ENCODE measurements around the gene RPS17. TPM values are rescaled to one million over a fixed set of nuclear protein-coding genes. Genes with fewer than 3 reads are reported as not detected.
"Not testable (repeated sequence)": the region's sequence is repeated elsewhere in the genome, so short reads cannot be mapped to it uniquely, and the experiment has no call there.

Gene RPS17
- total RNA-seq, 2 donors from 2014 or later: 3,116 to 3,713 TPM

GRCh38 chr15:82553846-82554245 is 13.6 kb upstream of the RPS17 start:
- DNase-seq (ENCODE audit: low spot score in 2 of 2): no peak
- no peaks in the 10 kb centered on the region for H3K9me3 Mint-ChIP-seq
- no peaks in the 10 kb centered on the region for H3K36me3 Mint-ChIP-seq
- H3K27ac Mint-ChIP-seq: no peak overlapping the region
- ATAC-seq: no peak

DNA sequence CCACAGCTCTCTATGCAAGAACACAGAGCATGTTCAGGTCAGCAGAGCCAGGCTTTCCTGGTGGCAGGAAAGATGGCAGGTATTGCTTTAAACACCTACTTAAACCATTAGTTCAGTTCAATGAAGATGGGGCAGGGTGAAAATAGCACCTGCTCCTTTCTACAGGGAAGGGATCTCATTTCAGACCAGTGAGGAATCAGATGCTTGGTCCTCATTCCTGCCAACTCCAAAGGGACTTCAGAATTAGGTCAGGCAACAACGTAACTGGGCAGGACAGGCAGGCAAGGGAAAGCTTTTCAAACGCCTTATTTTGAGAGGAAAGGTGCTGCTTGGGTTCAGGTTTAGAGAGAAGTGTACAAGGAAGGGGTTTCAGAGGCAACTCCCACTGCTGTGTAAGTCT is 12.6 kb upstream of the RPS17 start:
- ATAC-seq (no peak), DNase-seq (ENCODE audit: low spot score in 2 of 2) (no peak)
- Mint-ChIP-seq H3K9me3 (no peaks in the 10 kb centered on the region), H3K27ac (no peak overlapping the region), H3K36me3 (no peaks in the 10 kb centered on the region)

- Mint-ChIP-seq H3K9me3 (no peaks in the 10 kb centered on the region), H3K27ac (no peak overlapping the region), H3K36me3 (no peaks in the 10 kb centered on the region)
- ATAC-seq (no peak), DNase-seq (ENCODE audit: low spot score in 2 of 2) (no peak)
Measured at GRCh38 chr15:82551646-82552247, 11.5 kb upstream of the RPS17 start.

DNA sequence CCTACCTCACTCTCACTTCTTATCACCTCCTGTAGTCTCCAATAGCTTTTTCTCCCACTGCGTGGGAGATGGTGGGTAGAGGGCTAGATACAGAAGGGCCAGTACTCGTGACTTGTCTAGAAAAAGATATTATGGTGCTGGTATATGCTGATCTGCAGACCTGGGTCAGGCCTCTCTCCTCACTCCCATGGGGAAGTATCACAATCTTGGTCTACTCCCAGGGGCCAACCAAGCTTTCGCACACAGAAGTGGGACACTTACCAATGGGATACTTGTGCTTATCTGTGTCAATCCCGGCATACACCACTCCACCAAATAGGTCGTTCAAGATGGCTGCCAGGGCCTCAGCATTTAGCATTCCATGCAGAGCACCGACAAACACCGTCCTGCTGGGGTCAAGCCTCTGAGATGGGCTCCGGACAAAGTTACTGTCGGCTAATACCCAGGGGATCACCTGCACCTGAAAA is 9.0 kb upstream of the RPS17 start:
- H3K27ac Mint-ChIP-seq: no peak overlapping the region
- no peak for DNase-seq (ENCODE audit: low spot score in 2 of 2)
- H3K36me3 Mint-ChIP-seq: no peaks in the 10 kb centered on the region
- ATAC-seq: no peak
- no peaks in the 10 kb centered on the region for H3K9me3 Mint-ChIP-seq

- Mint-ChIP-seq H3K9me3 (no peaks in the 10 kb centered on the region), H3K36me3 (no peaks in the 10 kb centered on the region), H3K27ac (no peak overlapping the region)
- DNase-seq (ENCODE audit: low spot score in 2 of 2) (no peak), ATAC-seq (peak; percentile 68 to 91)
Measured at GRCh38 chr15:82548700-82549099, 8.4 kb upstream of the RPS17 start.

DNA sequence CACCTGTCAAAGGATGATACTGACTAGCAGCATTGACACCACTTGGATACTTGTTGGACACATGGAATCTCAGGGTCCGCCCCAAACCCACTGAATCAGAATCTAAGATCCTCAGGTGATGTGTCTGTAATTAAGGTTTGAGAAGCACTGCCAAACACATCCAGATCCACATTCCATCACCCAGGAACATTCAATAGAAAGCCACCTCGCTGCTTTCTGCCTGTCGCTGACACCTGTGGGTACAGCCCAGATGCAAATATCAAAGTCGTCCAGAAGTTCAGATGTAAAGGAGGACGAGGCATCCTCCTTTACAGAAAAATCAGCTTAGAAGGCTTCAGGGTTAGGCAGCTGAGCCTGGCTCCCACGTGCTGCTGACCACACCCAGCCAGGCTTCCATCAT is 5.2 kb upstream of the RPS17 start:
- ATAC-seq (no peak), DNase-seq (ENCODE audit: low spot score in 2 of 2) (no peak)
- Mint-ChIP-seq H3K36me3 (peaks cover 8 to 9% of the 10 kb centered on the region in 2 donors), H3K27ac (no peak overlapping the region), H3K9me3 (no peaks in the 10 kb centered on the region)

GRCh38 chr15:82545002-82545401 is 4.7 kb upstream of the RPS17 start:
- no peak overlapping the region for H3K27ac Mint-ChIP-seq
- no peaks in the 10 kb centered on the region for H3K9me3 Mint-ChIP-seq

GRCh38 chr15:82544431-82544830 is 4.2 kb upstream of the RPS17 start:
- DNase-seq (ENCODE audit: low spot score in 2 of 2) (no peak), ATAC-seq (no peak)
- H3K36me3 Mint-ChIP-seq: peaks cover 16 to 18% of the 10 kb centered on the region in 2 donors
- H3K9me3 Mint-ChIP-seq: no peaks in the 10 kb centered on the region
- H3K27ac Mint-ChIP-seq: no peak overlapping the region

More at GRCh38 chr15:82545002-82545401, 4.7 kb upstream of the RPS17 start:
- H3K36me3 Mint-ChIP-seq: peaks cover 10 to 12% of the 10 kb centered on the region in 2 donors
- DNase-seq (ENCODE audit: low spot score in 2 of 2) (no peak), ATAC-seq (no peak)

GRCh38 chr15:82543160-82543559 is 2.9 kb upstream of the RPS17 start:
- Mint-ChIP-seq H3K36me3 (peaks cover 29 to 31% of the 10 kb centered on the region in 2 donors), H3K9me3 (no peaks in the 10 kb centered on the region), H3K27ac (no peak overlapping the region)
- no peak for DNase-seq (ENCODE audit: low spot score in 2 of 2)
- no peak for ATAC-seq

- no peak for DNase-seq (ENCODE audit: low spot score in 2 of 2)
- H3K27ac Mint-ChIP-seq: peak overlapping the region; percentile 98
Measured at GRCh38 chr15:82540984-82541431, 751 bp upstream of the RPS17 start.

DNA sequence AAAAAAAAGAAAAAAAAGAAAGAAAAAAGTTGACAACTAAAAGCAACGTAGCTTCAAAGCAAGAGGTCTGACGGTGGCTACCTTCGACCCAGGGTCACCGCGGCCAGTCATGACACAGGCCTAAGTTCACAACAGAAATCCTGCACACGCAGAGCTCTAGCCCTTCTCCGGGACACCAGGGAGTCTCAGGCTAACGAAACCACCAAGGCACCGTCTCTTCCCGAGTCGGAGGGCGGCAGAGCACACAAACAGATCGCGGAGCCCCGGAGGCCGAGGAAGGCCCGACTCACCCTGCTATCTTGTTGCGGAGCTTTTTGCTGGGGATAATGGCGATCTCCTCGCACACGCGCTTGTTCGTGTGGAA is 584 bp downstream of the RPS17 start:
- Mint-ChIP-seq H3K9me3 (no peaks in the 10 kb centered on the region), H3K36me3 (peaks cover 51 to 52% of the 10 kb centered on the region in 2 donors), H3K27ac (peak overlapping the region; percentile 98 to 99)
- ATAC-seq (no peak), DNase-seq (ENCODE audit: low spot score in 2 of 2) (no peak)

More at GRCh38 chr15:82540984-82541431, 751 bp upstream of the RPS17 start:
- H3K36me3 Mint-ChIP-seq: peaks cover 50 to 51% of the 10 kb centered on the region in 2 donors
- no peaks in the 10 kb centered on the region for H3K9me3 Mint-ChIP-seq
- ATAC-seq: no peak

DNA sequence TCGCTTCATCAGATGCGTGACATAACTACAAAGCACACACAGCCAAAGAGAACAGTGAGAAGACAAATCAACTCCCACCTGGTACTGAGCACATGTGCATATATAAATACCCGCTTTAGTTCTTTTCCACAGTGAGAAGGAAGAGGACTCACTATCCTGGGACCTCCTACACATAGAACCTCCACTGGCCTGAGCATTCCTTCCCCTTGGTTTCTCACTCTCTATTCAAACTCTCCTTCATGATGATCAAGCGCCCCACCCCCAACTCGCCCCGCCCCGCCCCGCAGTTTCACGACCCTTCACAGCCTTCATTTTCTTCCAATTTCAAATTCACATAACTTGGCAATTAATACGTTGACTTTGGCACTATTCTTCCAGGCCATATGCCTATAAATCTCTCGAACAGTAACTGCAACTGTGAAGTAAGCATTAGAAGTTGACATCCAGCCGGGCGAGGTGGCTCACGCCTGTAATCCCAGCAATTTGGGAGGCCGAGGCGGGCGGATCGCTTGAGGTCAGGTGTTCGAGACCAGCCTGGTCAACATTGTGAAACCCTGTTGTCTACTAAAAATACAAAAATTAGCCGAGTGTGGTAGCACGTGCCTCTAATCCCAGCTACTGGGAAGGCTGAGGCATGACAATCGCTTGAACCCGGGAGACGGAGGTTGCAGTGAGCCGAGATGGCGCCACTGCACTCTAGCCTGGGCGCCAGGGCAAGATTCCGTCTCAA is 1.1 kb downstream of the RPS17 start:
- no peak for DNase-seq (ENCODE audit: low spot score in 2 of 2)
- H3K27ac Mint-ChIP-seq: peak overlapping the region; percentile 98 to 99
- no peak for ATAC-seq
- H3K36me3 Mint-ChIP-seq: peaks cover 51 to 58% of the 10 kb centered on the region in 2 donors
- H3K9me3 Mint-ChIP-seq: no peaks in the 10 kb centered on the region

DNA sequence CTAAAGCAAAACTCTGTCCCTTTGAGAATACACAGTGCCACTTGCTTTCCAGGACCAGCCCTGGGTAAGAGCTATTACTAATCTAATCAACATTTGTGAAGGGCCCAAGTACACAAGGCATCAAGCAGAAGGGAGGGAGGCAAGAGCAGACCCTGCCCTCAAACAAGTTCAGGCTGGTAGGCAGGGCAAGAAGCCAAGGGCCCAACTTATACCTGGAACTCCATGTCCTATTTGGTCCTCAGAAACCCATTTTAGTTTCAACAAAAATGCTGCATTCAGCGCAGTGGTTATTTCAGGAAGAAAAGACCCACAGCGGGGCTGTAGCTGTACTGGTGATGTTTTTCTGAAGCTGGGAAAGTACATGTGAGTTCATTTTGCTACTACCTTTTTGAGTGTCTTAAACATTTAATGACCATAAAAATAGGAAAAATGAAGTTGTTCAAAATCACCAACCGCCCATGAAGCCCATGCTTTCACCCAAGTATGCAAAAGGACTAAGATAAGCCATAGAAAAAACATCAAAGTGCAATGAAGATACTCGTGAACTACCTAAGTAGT is 2.8 kb downstream of the RPS17 start:
- ATAC-seq (no peak), DNase-seq (ENCODE audit: low spot score in 2 of 2) (no peak)
- Mint-ChIP-seq H3K9me3 (no peaks in the 10 kb centered on the region), H3K27ac (peak overlapping the region; percentile 95 to 98), H3K36me3 (peaks cover 51 to 63% of the 10 kb centered on the region in 2 donors)

GRCh38 chr15:82536409-82537350 is 3.6 kb downstream of the RPS17 start:
- H3K27ac Mint-ChIP-seq: peak overlapping the region; percentile 95 to 98
- DNase-seq (ENCODE audit: low spot score in 2 of 2) (no peak), ATAC-seq (no peak)
- H3K9me3 Mint-ChIP-seq: no peaks in the 10 kb centered on the region
- H3K36me3 Mint-ChIP-seq: peaks cover 51 to 63% of the 10 kb centered on the region in 2 donors

GRCh38 chr15:82535566-82536408 is 4.5 kb downstream of the RPS17 start:
- no peak for ATAC-seq
- Mint-ChIP-seq H3K9me3 (no peaks in the 10 kb centered on the region), H3K36me3 (peaks cover 45 to 57% of the 10 kb centered on the region in 2 donors), H3K27ac (peak overlapping the region; percentile 95 to 98)
- DNase-seq (ENCODE audit: low spot score in 2 of 2): peak in 1 of 2 donors; percentile 10

DNA sequence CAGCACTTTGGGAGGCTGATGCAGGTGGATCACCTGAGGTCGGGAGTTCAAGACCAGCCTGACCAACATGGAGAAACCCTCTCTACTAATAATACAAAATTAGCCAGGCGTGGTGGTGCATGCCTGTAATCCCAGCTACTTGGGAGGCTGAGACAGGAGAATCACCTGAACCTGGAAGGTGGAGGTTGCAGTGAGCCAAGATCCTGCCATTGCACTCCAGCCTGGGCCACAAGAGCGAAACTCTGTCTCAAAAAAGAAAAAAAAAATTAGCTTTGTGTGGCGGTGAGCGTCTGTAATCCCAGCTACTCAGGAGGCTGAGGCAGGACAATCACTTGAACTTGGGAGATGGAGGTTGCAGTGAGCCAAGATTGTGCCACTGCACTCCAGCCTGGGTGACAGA is 5.1 kb downstream of the RPS17 start:
- DNase-seq (ENCODE audit: low spot score in 2 of 2); ATAC-seq; H3K9me3 Mint-ChIP-seq: not testable (repeated sequence)
- Mint-ChIP-seq H3K27ac (peak overlapping the region in 1 of 2 donors; percentile 65), H3K36me3 (peaks cover 40 to 54% of the 10 kb centered on the region in 2 donors)

Data from activated naive CD4-positive, alpha-beta T cell treated with anti-CD3 and anti-CD28 coated beads, Interleukin-2, amount 50 U/mL, for 72 hours (primary cell).